CD4-positive, alpha-beta T cell treated with Interleukin-15 for 4 hours (primary cell): ENCODE measurements around the gene TERC.

Source experiments
- DNase-seq: peaks from one replicate; pipeline ENCODE4 v3.0.0-alpha.2; 2020; ENCODE audit warnings: low spot score

Gene TERC

GRCh38 chr3:169764882-169765612 lies at the start of gene TERC:
Gene TERC, minus strand, starts transcription at chr3:169765060.
- DNase-seq, result peak; percentile 97

GRCh38 chr3:169813757-169814517 lies 49.1 kb upstream of the TERC start:
- DNase-seq, result peak; percentile 79

GRCh38 chr3:169813278-169813677 lies 48.4 kb upstream of the TERC start:
- no peak for DNase-seq

- DNase-seq, result peak; percentile 68
Observed at GRCh38 chr3:169812332-169813235, 47.7 kb upstream of the TERC start, which contains the start of the genes LRRC34 and LRRIQ4. Gene LRRC34, minus strand, starts transcription at chr3:169812904. Its CDS starts 356 bp downstream, at chr3:169812548. Gene LRRIQ4, plus strand, starts transcription at chr3:169812870. Its CDS starts 9,052 bp downstream, at chr3:169821922.

GRCh38 chr3:169811631-169812331 lies 46.9 kb upstream of the TERC start:
- no peak for DNase-seq

DNA sequence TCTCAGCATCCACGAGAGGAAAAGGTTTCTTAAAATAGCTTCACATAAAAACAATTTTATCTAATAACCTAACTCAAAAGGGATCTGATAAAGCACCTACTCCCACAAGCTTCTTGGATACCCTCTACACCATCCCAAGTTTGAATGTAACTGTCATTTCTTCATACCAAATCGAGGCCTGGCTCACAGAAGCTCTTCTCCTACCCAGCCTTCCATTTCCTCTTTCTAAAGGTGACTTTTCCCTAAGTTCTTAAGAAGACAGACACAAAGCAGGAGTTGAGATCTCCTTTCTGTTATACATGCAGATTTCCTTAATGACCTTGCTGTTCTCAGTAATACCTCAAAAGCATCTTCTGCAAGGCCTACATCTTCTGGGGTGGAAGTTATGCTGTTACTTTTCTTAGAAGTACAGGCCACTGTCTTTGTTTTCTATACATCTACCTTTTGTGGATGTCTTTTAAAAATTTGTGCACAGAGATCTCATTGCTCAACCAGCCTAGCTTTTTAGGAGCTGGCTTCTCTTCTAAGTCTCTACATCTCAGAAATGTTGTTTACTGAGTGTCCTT lies 44.5 kb upstream of the TERC start:
- no peak for DNase-seq

DNA sequence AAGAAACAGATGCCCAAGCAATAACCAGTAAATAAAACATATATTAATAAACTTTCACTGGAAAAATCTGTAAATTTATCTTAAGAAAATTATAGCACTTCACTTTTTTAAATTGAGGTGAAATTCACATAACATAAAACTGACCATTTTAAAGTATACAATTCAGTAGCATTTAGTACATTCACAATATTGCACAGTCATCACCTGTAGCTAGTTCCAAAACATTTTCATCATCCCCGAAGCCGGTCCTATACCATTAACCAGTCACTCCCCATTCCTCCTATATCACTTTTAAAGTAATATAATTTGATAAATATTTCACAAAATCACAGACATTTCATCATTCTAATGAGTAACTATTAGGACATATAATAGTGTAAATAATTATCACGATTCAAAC lies 39.8 kb upstream of the TERC start:
- DNase-seq, result no peak

DNA sequence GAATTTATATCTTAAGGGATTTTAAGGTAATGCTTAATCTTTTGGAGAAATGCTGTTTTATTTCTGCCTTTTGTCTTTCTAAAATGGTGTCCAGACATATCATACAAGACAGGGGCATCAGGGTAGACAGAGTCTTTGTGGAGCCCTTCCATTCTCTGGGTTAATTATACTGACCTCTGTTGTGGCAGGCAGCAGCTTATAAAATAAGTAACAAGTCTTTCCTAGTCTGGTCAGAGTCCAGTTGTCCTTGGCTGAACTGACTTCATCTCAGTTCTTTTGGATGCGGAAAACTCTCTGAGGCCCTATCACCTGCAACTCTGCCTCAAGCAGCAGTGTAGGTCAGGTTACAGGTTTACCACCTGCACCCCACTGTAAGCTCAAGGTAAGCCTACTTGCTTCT lies 27.5 kb upstream of the TERC start:
- DNase-seq, result no peak

DNA sequence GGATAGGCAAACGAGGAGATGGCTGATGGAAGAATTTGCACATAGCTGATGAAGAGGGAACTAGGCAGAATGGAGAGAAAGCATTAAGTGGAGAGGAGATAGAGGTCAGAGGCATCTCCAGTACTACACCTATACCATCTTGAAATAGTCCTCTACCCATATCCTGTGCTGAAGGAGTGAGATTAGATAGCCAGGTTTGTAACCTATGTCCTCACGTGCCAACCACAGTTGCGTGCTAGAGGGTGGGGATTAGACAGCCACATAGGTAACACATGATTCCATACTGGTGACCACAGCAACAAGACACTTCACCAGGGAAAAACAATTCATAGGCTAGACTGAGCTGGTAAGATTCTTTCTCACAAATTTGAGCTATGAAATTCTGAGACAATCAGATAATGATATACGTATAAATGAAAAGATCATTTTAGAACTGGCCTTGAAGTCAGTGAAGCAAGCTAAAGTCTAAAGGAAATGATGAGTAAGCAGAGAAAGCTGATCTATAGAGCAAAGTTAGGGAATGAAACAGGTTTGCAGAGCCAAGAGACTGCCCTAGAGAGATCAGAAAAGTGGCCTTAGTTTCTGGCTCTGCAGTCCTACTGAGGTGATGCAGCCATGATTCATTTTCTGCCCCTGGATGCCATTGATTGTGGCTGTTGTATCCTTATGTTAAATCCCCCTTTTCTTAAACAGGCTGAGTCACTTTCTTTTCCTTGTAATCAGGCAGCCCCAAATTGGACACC lies 26.0 kb upstream of the TERC start:
- DNase-seq, result no peak

GRCh38 chr3:169790219-169790618 lies 25.4 kb upstream of the TERC start:
- DNase-seq, result no peak

- no peak for DNase-seq
Observed at GRCh38 chr3:169787791-169788190, 22.9 kb upstream of the TERC start.

GRCh38 chr3:169787120-169787519 lies 22.3 kb upstream of the TERC start:
- DNase-seq, result no peak

DNA sequence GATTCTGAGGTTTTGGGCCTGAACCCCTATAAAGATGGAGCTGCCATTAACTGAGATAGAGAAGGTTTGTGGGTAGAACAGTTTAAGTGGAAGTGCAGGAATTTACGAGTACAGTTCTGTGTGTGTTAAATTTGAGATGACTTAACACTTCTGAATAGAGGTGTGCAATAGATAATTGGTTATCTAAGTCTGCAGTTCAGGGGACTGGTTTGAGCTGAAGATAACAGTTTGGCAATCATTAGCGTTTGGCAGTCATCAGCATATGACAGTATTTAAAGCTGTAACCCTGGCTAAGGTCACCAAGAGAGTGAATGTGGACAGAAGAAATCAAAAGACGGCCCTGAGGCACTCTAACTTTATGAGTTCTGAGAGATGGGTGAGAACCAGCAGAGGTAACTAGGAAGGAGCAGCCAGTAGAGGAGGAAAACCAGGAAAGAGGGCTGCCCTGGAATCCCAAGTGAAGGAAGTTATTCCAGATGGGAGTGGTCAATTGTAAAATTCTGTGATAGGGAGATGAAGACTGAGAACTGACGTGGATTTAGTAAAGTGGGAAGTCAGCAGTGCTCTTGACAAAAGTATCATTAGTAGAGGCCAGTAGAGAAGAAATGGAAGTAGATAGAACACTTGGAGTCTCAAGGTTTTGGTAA lies 16.5 kb upstream of the TERC start:
- no peak for DNase-seq

GRCh38 chr3:169780742-169781141 lies 15.9 kb upstream of the TERC start:
- no peak for DNase-seq

DNA sequence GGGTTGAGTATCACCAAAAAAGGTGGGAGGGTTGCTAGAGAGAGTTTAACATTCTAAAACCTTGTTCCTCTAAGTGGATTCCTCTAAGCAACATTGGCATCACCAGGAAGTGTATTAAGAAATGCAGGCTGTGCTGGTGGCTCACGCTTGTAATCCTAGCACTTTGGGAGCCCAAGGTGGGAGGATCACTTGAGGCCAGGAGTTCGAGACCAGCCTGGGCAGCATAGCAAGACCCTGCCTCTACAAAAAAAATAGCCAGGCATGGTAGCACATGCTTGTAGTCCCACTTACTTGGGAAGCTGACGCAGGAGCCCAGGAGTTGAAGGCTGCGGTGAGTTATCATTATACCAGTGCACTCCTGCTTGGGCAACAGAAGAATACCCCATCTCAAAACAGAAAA lies 13.0 kb upstream of the TERC start:
- no peak for DNase-seq

DNA sequence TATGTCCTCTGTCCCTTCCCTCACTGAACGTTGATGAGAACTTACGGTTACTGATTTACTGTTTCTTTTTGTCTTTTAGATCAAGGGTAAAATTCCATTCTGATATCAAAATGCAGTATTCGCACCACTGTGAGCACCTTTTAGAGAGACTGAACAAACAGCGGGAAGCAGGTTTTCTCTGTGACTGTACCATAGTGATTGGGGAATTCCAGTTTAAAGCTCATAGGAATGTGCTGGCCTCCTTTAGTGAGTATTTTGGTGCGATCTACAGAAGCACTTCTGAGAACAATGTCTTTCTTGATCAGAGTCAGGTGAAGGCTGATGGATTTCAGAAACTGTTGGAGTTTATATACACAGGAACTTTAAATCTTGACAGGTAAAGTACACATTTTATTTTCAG lies 9.3 kb upstream of the TERC start:
- DNase-seq, result no peak

- DNase-seq, result peak; percentile 87
Observed at GRCh38 chr3:169772897-169773816, 8.3 kb upstream of the TERC start, which contains the start of gene MYNN. Gene MYNN, plus strand, starts transcription at chr3:169773396. Its CDS starts 900 bp downstream, at chr3:169774296.

DNA sequence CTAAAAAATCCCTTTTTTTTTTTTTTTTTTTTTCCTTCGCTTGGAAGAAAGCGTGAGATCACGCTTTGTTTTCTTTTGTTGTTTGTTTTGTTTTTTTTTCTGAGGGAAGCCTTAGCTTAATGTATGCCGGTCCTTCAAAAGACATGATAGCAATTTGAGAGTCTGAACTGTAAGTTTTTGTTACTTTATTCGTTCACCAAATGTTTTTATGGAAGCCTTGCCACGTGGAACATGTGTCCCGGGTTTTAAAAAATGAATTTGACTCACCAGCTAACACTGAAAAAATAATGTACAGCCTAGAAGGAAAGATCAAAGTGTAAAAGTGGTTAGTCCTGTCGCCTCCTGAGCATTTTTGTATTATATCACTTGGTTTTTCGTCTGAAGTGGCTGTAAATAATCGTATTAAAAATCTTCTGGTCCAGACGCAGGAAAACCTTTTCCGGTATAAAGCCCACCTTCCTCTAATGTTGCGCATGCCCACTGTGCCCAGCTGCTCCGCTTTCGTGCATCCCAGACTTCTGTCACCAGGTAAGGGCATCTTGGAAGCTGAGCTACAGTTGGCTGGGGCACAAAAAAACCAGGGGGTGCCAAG lies 7.5 kb upstream of the TERC start:
- DNase-seq, result peak; percentile 57
